Endodermal cell (in vitro differentiated cells): Measurements from ENCODE around the gene GOLT1B. TPM values are rescaled to one million over a fixed set of nuclear protein-coding genes. Genes with fewer than 3 reads are reported as not detected.

ENCODE experiments used
- DNase-seq: peaks from one replicate; pipeline ENCODE4 v3.0.0-alpha.2; 2017
- H3K27ac ChIP-seq: 2 replicates; pipeline ENCODE4 v1.5.1; 2013; ENCODE audit warnings: mild to moderate bottlenecking, low read depth, low read length, moderate library complexity
- H3K27me3 ChIP-seq: 2 replicates; pipeline ENCODE4 v1.6.1; 2013; ENCODE audit warnings: mild to moderate bottlenecking, low read length, moderate library complexity; ENCODE audit not compliant: insufficient read depth, control insufficient read depth, poor library complexity, severe bottlenecking
- H3K36me3 ChIP-seq: 2 replicates; pipeline ENCODE4 v1.7.0; 2013; ENCODE audit warnings: mild to moderate bottlenecking, low read length, moderate library complexity; ENCODE audit not compliant: control insufficient read depth, insufficient read depth
- H3K4me1 ChIP-seq: one replicate; pipeline ENCODE4 v1.7.0; 2013; ENCODE audit warnings: low read length; ENCODE audit not compliant: control insufficient read depth, insufficient read depth
- H3K4me3 ChIP-seq: 2 replicates; pipeline ENCODE4 v1.5.1; 2013; ENCODE audit warnings: mild to moderate bottlenecking, low read length, moderate library complexity
- H3K9ac ChIP-seq: 2 replicates; pipeline ENCODE4 v1.6.1; 2013; ENCODE audit warnings: mild to moderate bottlenecking, low read length, moderate library complexity; ENCODE audit not compliant: poor library complexity, severe bottlenecking; ENCODE audit errors: extremely low read depth
- H3K9me3 ChIP-seq: 2 replicates; pipeline ENCODE4 v1.6.1; 2013; ENCODE audit warnings: mild to moderate bottlenecking, low read length, moderate library complexity; ENCODE audit not compliant: control insufficient read depth
- H3K27ac Mint-ChIP-seq: 2 replicates; pipeline ENCODE4 v1.8.0; 2020; ENCODE audit warnings: mixed read lengths
- H3K27me3 Mint-ChIP-seq: 2 replicates; pipeline ENCODE4 v1.8.0; 2021; ENCODE audit warnings: mild to moderate bottlenecking, mixed read lengths; ENCODE audit not compliant: insufficient read depth
- H3K36me3 Mint-ChIP-seq: 2 replicates; pipeline ENCODE4 v1.8.0; 2020; ENCODE audit warnings: low read depth, mixed read lengths
- H3K4me1 Mint-ChIP-seq: 2 replicates; pipeline ENCODE4 v1.8.0; 2020; ENCODE audit warnings: mixed read lengths
- H3K4me3 Mint-ChIP-seq: 2 replicates; pipeline ENCODE4 v1.8.0; 2020; ENCODE audit warnings: mild to moderate bottlenecking, moderate library complexity, mixed read lengths
- H3K9me3 Mint-ChIP-seq: 2 replicates; pipeline ENCODE4 v1.8.0; 2020; ENCODE audit warnings: mild to moderate bottlenecking, mixed read lengths
- CTCF ChIP-seq: fragments of 200-600 bp; sonication (generic); conservative IDR thresholded peaks from 2 replicates; pipeline ENCODE4 v1.5.0; 2021; ENCODE audit warnings: antibody characterized with exemption, mild to moderate bottlenecking
- WGBS, 2 experiments: methylation state at CpG; one replicate each; pipeline versions ENCODE4 v1.1.5 to v1.1.7; 2013; ENCODE audit warnings: missing lambda C conversion rate in 2 of 2, mixed read lengths in 1 of 2; ENCODE audit not compliant: insufficient coverage in 1 of 2, insufficient read length in 1 of 2; 5-methylcytosine and 5-hydroxymethylcytosine counted together
- total RNA-seq, 2 donors: library from RNA; stranded (reverse); fragmentation: NEBNext Ultra II Directional in 1 of 2; extraction: Animal tissue kit (Norgen Biotek cat#: 25700) in 1 of 2; gene quantifications; 2 replicates in 1 of 2; 3 replicates in 1 of 2; pipeline ENCODE4 v1.2.1, GENCODE V29; 2021

Gene GOLT1B
- total RNA-seq, 2 donors from 2014 or later = 38.2 to 67.2 TPM

- H3K4me1 Mint-ChIP-seq = peaks cover 17% of the 10 kb centered on the region
- H3K36me3 ChIP-seq = peaks cover 14% of the 10 kb centered on the region
- peaks cover 14% of the 10 kb centered on the region for H3K36me3 Mint-ChIP-seq
- H3K4me3 ChIP-seq = peak overlapping the region; percentile 96
- H3K4me3 Mint-ChIP-seq = no peak overlapping the region
- H3K27ac ChIP-seq = no peak overlapping the region
- no peaks in the 10 kb centered on the region for H3K27me3 Mint-ChIP-seq
- H3K27ac Mint-ChIP-seq = no peak overlapping the region
- peaks cover 7% of the 10 kb centered on the region for H3K4me1 ChIP-seq
- 78% methylated on average over 1 of the region's 1 CpG; no CpG with 5 or more reads in 1 of the 2 experiments for WGBS, 2 experiments
- H3K27me3 ChIP-seq = no peaks in the 10 kb centered on the region
- H3K9me3 ChIP-seq = no peaks in the 10 kb centered on the region
- TF ChIP-seq CTCF = no peak
- H3K9ac ChIP-seq = peak overlapping the region; percentile 79
- no peak for DNase-seq
- no peaks in the 10 kb centered on the region for H3K9me3 Mint-ChIP-seq
Measured at GRCh38 chr12:21502872-21503271, 1.3 kb downstream of the GOLT1B start.

GRCh38 chr12:21505888-21506287 lies 4.3 kb downstream of the GOLT1B start:
- H3K36me3 ChIP-seq = peaks cover 29% of the 10 kb centered on the region

GRCh38 chr12:21507849-21508248 lies 6.3 kb downstream of the GOLT1B start:
- Mint-ChIP-seq H3K27me3 (no peaks in the 10 kb centered on the region), H3K9me3 (no peaks in the 10 kb centered on the region), H3K4me3 (no peak overlapping the region), H3K4me1 (peaks cover 8% of the 10 kb centered on the region), H3K36me3 (peaks cover 37% of the 10 kb centered on the region), H3K27ac (no peak overlapping the region)
- H3K27me3 ChIP-seq = no peaks in the 10 kb centered on the region
- peaks cover 3% of the 10 kb centered on the region for H3K4me1 ChIP-seq
- TF ChIP-seq CTCF = no peak
- 89 to 90% methylated on average over 2 of the region's 2 CpGs for WGBS, 2 experiments
- no peaks in the 10 kb centered on the region for H3K9me3 ChIP-seq
- peaks cover 46% of the 10 kb centered on the region for H3K36me3 ChIP-seq
- H3K4me3 ChIP-seq = no peak overlapping the region
- no peak overlapping the region for H3K27ac ChIP-seq
- DNase-seq = no peak
- H3K9ac ChIP-seq = no peak overlapping the region

More at GRCh38 chr12:21505888-21506287, 4.3 kb downstream of the GOLT1B start:
- no peak for TF ChIP-seq CTCF
- Mint-ChIP-seq H3K9me3 (no peaks in the 10 kb centered on the region), H3K4me3 (no peak overlapping the region), H3K4me1 (peaks cover 14% of the 10 kb centered on the region), H3K27me3 (no peaks in the 10 kb centered on the region), H3K36me3 (peaks cover 28% of the 10 kb centered on the region), H3K27ac (no peak overlapping the region)
- no peak overlapping the region for H3K9ac ChIP-seq
- H3K27ac ChIP-seq = no peak overlapping the region
- no peaks in the 10 kb centered on the region for H3K27me3 ChIP-seq
- no peaks in the 10 kb centered on the region for H3K9me3 ChIP-seq
- 33% methylated on average over 2 of the region's 2 CpGs; no CpG with 5 or more reads in 1 of the 2 experiments for WGBS, 2 experiments
- H3K4me3 ChIP-seq = no peak overlapping the region
- H3K4me1 ChIP-seq = peaks cover 3% of the 10 kb centered on the region
- no peak for DNase-seq
